ENCODE measurements around the gene DDX39B. TPM values are rescaled to one million over a fixed set of nuclear protein-coding genes. Genes with fewer than 3 reads are reported as not detected.

Gene DDX39B
- total RNA-seq, 2 donors from 2014 or later = 213 to 422 TPM

DNA sequence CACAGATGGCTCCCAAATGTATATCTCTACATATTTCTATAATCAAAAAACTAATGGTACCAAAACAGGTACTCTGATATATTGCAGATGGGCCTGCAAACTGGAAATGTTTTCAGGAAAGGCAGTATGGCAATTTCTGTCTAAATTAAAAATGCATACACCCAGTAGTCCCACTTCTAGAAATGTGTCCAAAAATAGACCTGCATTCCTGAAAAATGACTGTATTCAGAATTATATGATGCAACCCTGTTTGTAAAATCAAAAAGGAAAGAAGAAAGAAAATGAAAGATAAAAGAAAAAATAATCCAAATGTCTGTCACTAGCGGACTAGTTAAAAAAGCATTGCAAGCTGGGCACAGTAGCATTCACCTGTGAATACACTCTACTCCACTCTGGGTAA, 56.7 kb downstream of the DDX39B start:
- Histone ChIP-seq H3K36me3 (no peaks in the 10 kb centered on the region), H3K4me3 (no peak overlapping the region), H3K9me3 (no peaks in the 10 kb centered on the region), H3K27me3 (no peaks in the 10 kb centered on the region), H3K27ac (no peak overlapping the region), H3K9ac (ENCODE audit: low read depth in 2 of 2, low read length in 2 of 2) (no peak overlapping the region), H3K4me1 (no peaks in the 10 kb centered on the region)
- DNase-seq = no peak
- intact Hi-C loops (cut with DNase I) = no loop called here
- TF ChIP-seq, protein P1, sequence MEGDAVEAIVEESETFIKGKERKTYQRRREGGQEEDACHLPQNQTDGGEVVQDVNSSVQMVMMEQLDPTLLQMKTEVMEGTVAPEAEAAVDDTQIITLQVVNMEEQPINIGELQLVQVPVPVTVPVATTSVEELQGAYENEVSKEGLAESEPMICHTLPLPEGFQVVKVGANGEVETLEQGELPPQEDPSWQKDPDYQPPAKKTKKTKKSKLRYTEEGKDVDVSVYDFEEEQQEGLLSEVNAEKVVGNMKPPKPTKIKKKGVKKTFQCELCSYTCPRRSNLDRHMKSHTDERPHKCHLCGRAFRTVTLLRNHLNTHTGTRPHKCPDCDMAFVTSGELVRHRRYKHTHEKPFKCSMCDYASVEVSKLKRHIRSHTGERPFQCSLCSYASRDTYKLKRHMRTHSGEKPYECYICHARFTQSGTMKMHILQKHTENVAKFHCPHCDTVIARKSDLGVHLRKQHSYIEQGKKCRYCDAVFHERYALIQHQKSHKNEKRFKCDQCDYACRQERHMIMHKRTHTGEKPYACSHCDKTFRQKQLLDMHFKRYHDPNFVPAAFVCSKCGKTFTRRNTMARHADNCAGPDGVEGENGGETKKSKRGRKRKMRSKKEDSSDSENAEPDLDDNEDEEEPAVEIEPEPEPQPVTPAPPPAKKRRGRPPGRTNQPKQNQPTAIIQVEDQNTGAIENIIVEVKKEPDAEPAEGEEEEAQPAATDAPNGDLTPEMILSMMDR (IDR thresholded peaks at IDR 0.05) = no peak

DNA sequence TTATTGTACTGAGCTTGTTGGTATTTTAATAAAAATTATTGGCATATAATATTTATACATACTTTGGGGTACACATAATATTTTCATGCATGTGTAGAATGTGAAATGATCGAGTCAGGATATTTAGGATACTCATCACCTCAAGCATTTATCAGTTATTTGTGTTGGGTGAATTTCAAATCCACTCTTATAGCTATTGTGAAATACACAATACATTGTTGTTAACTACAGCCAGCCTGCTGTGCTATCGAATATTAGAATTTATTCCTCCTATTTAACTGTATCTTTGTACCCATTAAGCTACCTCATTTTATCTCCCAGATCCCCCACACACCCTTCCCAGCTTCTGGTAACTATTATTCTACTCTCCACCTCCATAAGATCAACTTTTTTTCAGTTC, 58.4 kb downstream of the DDX39B start:
- Histone ChIP-seq H3K27ac (no peak overlapping the region), H3K27me3 (no peaks in the 10 kb centered on the region), H3K9me3 (no peaks in the 10 kb centered on the region), H3K9ac (ENCODE audit: low read depth in 2 of 2, low read length in 2 of 2) (no peak overlapping the region), H3K4me1 (no peaks in the 10 kb centered on the region), H3K36me3 (no peaks in the 10 kb centered on the region), H3K4me3 (no peak overlapping the region)
- no peak for DNase-seq
- TF ChIP-seq, protein P1 (IDR thresholded peaks at IDR 0.05) = no peak
- intact Hi-C loops (cut with DNase I) = no loop called here

DNA sequence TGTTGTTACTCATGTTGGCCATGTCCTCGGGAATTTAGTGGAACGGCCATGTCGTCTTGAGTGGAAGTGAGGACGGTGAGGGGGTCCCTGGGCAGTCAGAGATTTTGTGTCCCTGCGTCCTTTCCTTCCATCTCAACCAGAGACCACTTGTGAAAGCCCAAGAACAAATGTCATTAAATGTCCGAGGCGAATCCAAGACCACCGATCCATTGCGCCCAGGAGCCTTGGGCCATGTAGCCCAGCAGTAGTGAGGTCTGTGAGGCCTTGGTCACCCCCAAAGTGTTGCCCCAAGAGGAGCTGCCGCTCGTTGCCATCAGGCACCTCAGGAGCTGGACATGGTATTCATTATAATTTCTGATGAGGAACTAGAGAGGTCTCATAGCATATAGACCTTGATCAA, 61.2 kb downstream of the DDX39B start:
- Histone ChIP-seq H3K9me3 (no peaks in the 10 kb centered on the region), H3K9ac (ENCODE audit: low read depth in 2 of 2, low read length in 2 of 2) (no peak overlapping the region), H3K27ac (no peak overlapping the region), H3K4me3 (no peak overlapping the region), H3K4me1 (no peaks in the 10 kb centered on the region), H3K27me3 (no peaks in the 10 kb centered on the region), H3K36me3 (no peaks in the 10 kb centered on the region)
- intact Hi-C loops (cut with DNase I) = no loop called here
- DNase-seq = no peak
- TF ChIP-seq, protein P1 (IDR thresholded peaks at IDR 0.05) = no peak

Other genes starting within 250 kb of the DDX39B start
- 1,000 to 10,000 TPM; 1,153 to 3,111 TPM for gene HLA-B, start 184.8 kb downstream of the DDX39B start, total RNA-seq
- gene MICA, start 138.4 kb downstream of the DDX39B start, total RNA-seq = 10 to 100 TPM; 15.0 to 26.7 TPM
- 1 to 10 TPM; 5.6 to 6.7 TPM for gene MICB, start 43.9 kb downstream of the DDX39B start, total RNA-seq
- gene MCCD1, start 13.0 kb downstream of the DDX39B start, total RNA-seq = not detected
- gene ATP6V1G2, start 4.6 kb upstream of the DDX39B start, total RNA-seq = under 1 TPM; 0.57 to 0.85 TPM
- gene NFKBIL1, start 5.6 kb upstream of the DDX39B start, total RNA-seq = 10 to 100 TPM; 16.1 to 18.8 TPM
- 1 to 10 TPM in 1 of 2 donors, under 1 TPM in 1; 0.35 to 2.4 TPM for gene LTA, start 30.3 kb upstream of the DDX39B start, total RNA-seq
- 1 to 10 TPM in 1 of 2 donors, under 1 TPM in 1; 0.48 to 1.4 TPM for gene TNF, start 33.6 kb upstream of the DDX39B start, total RNA-seq
- gene LTB, start 40.4 kb upstream of the DDX39B start, total RNA-seq = 1 to 10 TPM; 3.4 to 5.7 TPM
- gene LST1, start 44.3 kb upstream of the DDX39B start, total RNA-seq = 1 to 10 TPM; 4.8 to 9.2 TPM
- under 1 TPM; 0.67 to 0.90 TPM for gene NCR3, start 51.0 kb upstream of the DDX39B start, total RNA-seq
- 10 to 100 TPM in 1 of 2 donors, 1 to 10 TPM in 1; 5.0 to 20.7 TPM for gene AIF1, start 73.2 kb upstream of the DDX39B start, total RNA-seq
- gene PRRC2A, start 78.7 kb upstream of the DDX39B start, total RNA-seq = 100 to 1,000 TPM; 107 to 171 TPM
- 100 to 1,000 TPM; 266 to 337 TPM for gene BAG6, start 110.7 kb upstream of the DDX39B start, total RNA-seq
- gene APOM, start 113.9 kb upstream of the DDX39B start, total RNA-seq = 1 to 10 TPM; 1.6 to 2.4 TPM
- gene C6orf47, start 118.8 kb upstream of the DDX39B start, total RNA-seq = 10 to 100 TPM; 28.3 to 32.8 TPM
- gene GPANK1, start 123.0 kb upstream of the DDX39B start, total RNA-seq = 10 to 100 TPM; 11.0 to 14.9 TPM
- gene CSNK2B, start 124.1 kb upstream of the DDX39B start, total RNA-seq = 100 to 1,000 TPM; 140 to 152 TPM
- gene LY6G5B, start 128.0 kb upstream of the DDX39B start, total RNA-seq = 1 to 10 TPM; 4.4 to 9.0 TPM
- 1 to 10 TPM; 1.9 to 2.8 TPM for gene LY6G5C, start 139.1 kb upstream of the DDX39B start, total RNA-seq
- gene ABHD16A, start 161.3 kb upstream of the DDX39B start, total RNA-seq = 10 to 100 TPM; 56.8 to 65.2 TPM
- not detected for gene LY6G6F, start 164.9 kb upstream of the DDX39B start, total RNA-seq
- gene LY6G6D, start 173.3 kb upstream of the DDX39B start, total RNA-seq = not detected
- gene LY6G6C, start 179.7 kb upstream of the DDX39B start, total RNA-seq = 1 to 10 TPM in 1 of 2 donors, not detected in 1; 2.3 TPM
- under 1 TPM; 0.19 to 0.57 TPM for gene MPIG6B, start 181.4 kb upstream of the DDX39B start, total RNA-seq
- 10 to 100 TPM; 92.1 to 98.7 TPM for gene DDAH2, start 187.3 kb upstream of the DDX39B start, total RNA-seq
- 100 to 1,000 TPM; 622 to 646 TPM for gene CLIC1, start 194.5 kb upstream of the DDX39B start, total RNA-seq
- 10 to 100 TPM; 13.3 to 34.2 TPM for gene MSH5, start 198.0 kb upstream of the DDX39B start, total RNA-seq
- 1 to 10 TPM; 1.7 to 8.9 TPM for gene SAPCD1, start 220.7 kb upstream of the DDX39B start, total RNA-seq
- 10 to 100 TPM in 1 of 2 donors, 1 to 10 TPM in 1; 6.1 to 10.1 TPM for gene VWA7, start 235.3 kb upstream of the DDX39B start, total RNA-seq